Right cardiac atrium (tissue), 5 donors: ENCODE results near the gene MATN1. TPM values are rescaled to one million over a fixed set of nuclear protein-coding genes. Genes with fewer than 3 reads are reported as not detected.

Experiments
- ATAC-seq, 2 donors: fragments of 200-7000 bp; cut with Tn5 transposase; one replicate each; pipeline versions ENCODE4 v1.8.0 to v1.9.1; 2020; ENCODE audit warnings: moderate library complexity in 2 of 2, mild to moderate bottlenecking in 1 of 2
- DNase-seq, 3 donors: peaks; one replicate each; pipeline ENCODE4 v3.0.0-alpha.2; 2020
- H3K27ac ChIP-seq: one replicate; pipeline ENCODE4 v1.5.1; 2013; ENCODE audit warnings: mild to moderate bottlenecking, low read length, control low read depth, moderate library complexity
- H3K27me3 ChIP-seq: one replicate; pipeline ENCODE4 v1.6.1; 2013; ENCODE audit not compliant: control insufficient read depth, insufficient read depth
- H3K4me1 ChIP-seq: one replicate; pipeline ENCODE4 v1.6.1; 2013; ENCODE audit warnings: low read length; ENCODE audit not compliant: control insufficient read depth, insufficient read depth
- H3K4me3 ChIP-seq: one replicate; pipeline ENCODE4 v1.5.1; 2013; ENCODE audit warnings: low read length, control low read depth
- H3K9me3 ChIP-seq: one replicate; pipeline ENCODE4 v1.6.1; 2013; ENCODE audit warnings: low read length; ENCODE audit not compliant: control insufficient read depth
- WGBS: extraction: QIAGEN DNeasy Blood & Tissue Kit; methylation state at CpG from one replicate; pipeline ENCODE4 v1.1.7; 2013; 5-methylcytosine and 5-hydroxymethylcytosine counted together
- intact Hi-C, 4 donors: fragments of 100-400 bp; cut with DNase I; formaldehyde crosslinking; loops; one replicate each; pipeline versions ENCODE4 v1.11.0 to v1.14.0; 2022 to 2023
- polyA plus RNA-seq: library from polyadenylated mRNA; stranded (reverse); fragments of 200-250 nt; gene quantifications from one replicate; pipeline ENCODE4 v1.2.3, GENCODE V29; 2013
- total RNA-seq, 4 donors: library from RNA; stranded (reverse); fragmentation: NEBNext Ultra II Directional; extraction: Animal tissue kit (Norgen Biotek cat#: 25700); gene quantifications; one replicate each; pipeline ENCODE4 v1.2.1, GENCODE V29; 2021
- donor health status: healthy with polysubstance abuse.
- donor health status: DM: no; HTN: yes; CAD: no.
- donor health status: DM: no; HTN: no; CAD: no.
- donor health status: DM: no; HTN: yes; CAD: no; lungs with severe emphysema.
- donor health status: DM: yes; HTN: yes; CAD: no.

MATN1 gene
- total and polyA plus RNA-seq, 5 donors, result 0.07 TPM; not detected in 4

- Histone ChIP-seq H3K4me3 (peak overlapping the region; percentile 1), H3K27me3 (no peaks in the 10 kb centered on the region), H3K27ac (peak overlapping the region; percentile 57), H3K4me1 (no peaks in the 10 kb centered on the region), H3K9me3 (no peaks in the 10 kb centered on the region)
- WGBS, result 49% methylated on average over 17 of the region's 17 CpGs
- DNase-seq (peak; percentile 70 to 85 (median 85)), ATAC-seq (peak; percentile 82 to 87)
- intact Hi-C loops, result no loop called here
These were observed 33.4 kb upstream of the MATN1 start for GRCh38 chr1:30756545-30757351.

- H3K27ac ChIP-seq, result no peak overlapping the region
- H3K27me3 ChIP-seq, result no peaks in the 10 kb centered on the region
- intact Hi-C loops, result no loop called here
- no peaks in the 10 kb centered on the region for H3K4me1 ChIP-seq
- H3K9me3 ChIP-seq, result no peaks in the 10 kb centered on the region
- no peak overlapping the region for H3K4me3 ChIP-seq
- no peak for ATAC-seq
- peak in 1 of 3 donors; percentile 14 for DNase-seq
- 87% methylated on average over 4 of the region's 4 CpGs for WGBS
These were observed 32.8 kb upstream of the MATN1 start for GRCh38 chr1:30756206-30756544.

- no peak for DNase-seq
- WGBS, result 85% methylated on average over 4 of the region's 4 CpGs
- Histone ChIP-seq H3K27me3 (no peaks in the 10 kb centered on the region), H3K4me1 (no peaks in the 10 kb centered on the region), H3K4me3 (no peak overlapping the region), H3K9me3 (no peaks in the 10 kb centered on the region), H3K27ac (no peak overlapping the region)
- ATAC-seq, result no peak
- intact Hi-C loops, result no loop called here
These were observed 32.4 kb upstream of the MATN1 start for GRCh38 chr1:30755746-30756145.

DNA sequence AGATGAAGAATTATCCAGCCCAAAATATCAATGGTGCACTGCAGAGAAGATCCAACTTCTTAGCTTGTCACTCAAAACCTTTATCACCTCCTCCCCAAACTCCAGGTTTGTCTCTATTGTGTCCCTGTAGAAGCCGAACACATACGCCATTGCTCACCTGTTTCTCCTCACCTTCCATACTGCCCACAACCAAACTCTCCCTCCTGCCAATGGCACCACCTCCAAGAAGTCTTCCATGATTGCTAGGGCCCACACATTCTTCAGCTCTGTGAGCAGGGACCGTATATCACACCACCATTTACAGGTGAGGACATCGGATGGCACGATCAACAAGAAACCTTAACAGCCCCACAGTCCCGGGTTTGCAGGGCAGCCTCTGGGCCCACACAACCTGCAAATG is 31.9 kb upstream of the MATN1 start:
- intact Hi-C loops, result no loop called here
- WGBS, result 92% methylated on average over 6 of the region's 6 CpGs
- H3K4me3 ChIP-seq, result no peak overlapping the region
- H3K27me3 ChIP-seq, result no peaks in the 10 kb centered on the region
- H3K9me3 ChIP-seq, result no peaks in the 10 kb centered on the region
- no peaks in the 10 kb centered on the region for H3K4me1 ChIP-seq
- peak in 1 of 3 donors; percentile 22 for DNase-seq
- ATAC-seq, result no peak
- no peak overlapping the region for H3K27ac ChIP-seq

GRCh38 chr1:30754684-30755171 is 31.3 kb upstream of the MATN1 start:
- H3K4me3 ChIP-seq, result no peak overlapping the region
- ATAC-seq (no peak), DNase-seq (peak in 1 of 3 donors; percentile 16)
- intact Hi-C loops, result no loop called here
- H3K4me1 ChIP-seq, result no peaks in the 10 kb centered on the region
- 83% methylated on average over 9 of the region's 9 CpGs for WGBS
- no peaks in the 10 kb centered on the region for H3K9me3 ChIP-seq
- no peak overlapping the region for H3K27ac ChIP-seq
- no peaks in the 10 kb centered on the region for H3K27me3 ChIP-seq

DNA sequence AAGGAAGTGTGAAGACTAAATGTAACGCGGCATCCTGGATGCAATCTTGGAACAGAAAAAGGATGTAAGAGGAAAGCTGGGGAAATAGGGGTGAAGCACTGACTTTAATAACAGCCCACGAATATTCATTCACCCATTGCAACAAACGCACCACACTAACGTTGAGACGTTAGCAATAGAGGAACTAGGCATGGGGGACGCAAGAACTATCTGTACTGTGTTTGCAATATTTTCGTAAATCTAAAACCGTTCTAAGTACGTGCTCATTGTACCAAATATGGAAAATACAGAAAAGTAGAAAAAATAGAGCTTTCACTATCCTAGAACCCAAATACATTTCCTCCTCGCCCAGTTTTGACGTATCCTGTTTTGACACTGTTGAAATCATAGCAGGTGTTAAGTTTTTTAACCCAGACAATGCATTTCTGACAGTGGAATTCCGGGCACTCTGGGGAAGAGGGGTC is 30.3 kb upstream of the MATN1 start:
- H3K4me3 ChIP-seq, result no peak overlapping the region
- no peak overlapping the region for H3K27ac ChIP-seq
- DNase-seq, result no peak
- no peaks in the 10 kb centered on the region for H3K9me3 ChIP-seq
- H3K27me3 ChIP-seq, result no peaks in the 10 kb centered on the region
- H3K4me1 ChIP-seq, result no peaks in the 10 kb centered on the region
- 65% methylated on average over 13 of the region's 13 CpGs for WGBS
- ATAC-seq, result no peak
- intact Hi-C loops, result no loop called here

- DNase-seq, result no peak
- 71% methylated on average over 3 of the region's 3 CpGs for WGBS
- H3K4me3 ChIP-seq, result no peak overlapping the region
- H3K27ac ChIP-seq, result no peak overlapping the region
- ATAC-seq, result no peak
- H3K9me3 ChIP-seq, result no peaks in the 10 kb centered on the region
- intact Hi-C loops, result no loop called here
- no peaks in the 10 kb centered on the region for H3K27me3 ChIP-seq
- no peaks in the 10 kb centered on the region for H3K4me1 ChIP-seq
These were observed 29.7 kb upstream of the MATN1 start for GRCh38 chr1:30753118-30753517.

DNA sequence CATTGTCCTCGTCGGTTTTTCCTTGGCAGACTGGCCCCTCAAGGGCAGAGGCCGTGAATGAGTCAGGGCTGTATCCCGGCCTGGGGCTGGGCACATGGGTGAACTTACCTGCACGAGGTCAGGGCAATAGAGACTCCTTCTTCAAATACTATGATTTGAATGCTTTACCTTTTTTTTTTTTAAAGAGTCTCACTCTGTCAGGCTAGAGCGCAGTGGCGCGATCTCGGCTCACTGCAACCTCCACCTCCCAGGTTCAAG is 29.2 kb upstream of the MATN1 start:
- Histone ChIP-seq H3K27me3 (no peaks in the 10 kb centered on the region), H3K9me3 (no peaks in the 10 kb centered on the region), H3K27ac (no peak overlapping the region), H3K4me1 (no peaks in the 10 kb centered on the region), H3K4me3 (no peak overlapping the region)
- ATAC-seq (no peak), DNase-seq (no peak)
- intact Hi-C loops, result no loop called here
- 87% methylated on average over 9 of the region's 9 CpGs for WGBS

DNA sequence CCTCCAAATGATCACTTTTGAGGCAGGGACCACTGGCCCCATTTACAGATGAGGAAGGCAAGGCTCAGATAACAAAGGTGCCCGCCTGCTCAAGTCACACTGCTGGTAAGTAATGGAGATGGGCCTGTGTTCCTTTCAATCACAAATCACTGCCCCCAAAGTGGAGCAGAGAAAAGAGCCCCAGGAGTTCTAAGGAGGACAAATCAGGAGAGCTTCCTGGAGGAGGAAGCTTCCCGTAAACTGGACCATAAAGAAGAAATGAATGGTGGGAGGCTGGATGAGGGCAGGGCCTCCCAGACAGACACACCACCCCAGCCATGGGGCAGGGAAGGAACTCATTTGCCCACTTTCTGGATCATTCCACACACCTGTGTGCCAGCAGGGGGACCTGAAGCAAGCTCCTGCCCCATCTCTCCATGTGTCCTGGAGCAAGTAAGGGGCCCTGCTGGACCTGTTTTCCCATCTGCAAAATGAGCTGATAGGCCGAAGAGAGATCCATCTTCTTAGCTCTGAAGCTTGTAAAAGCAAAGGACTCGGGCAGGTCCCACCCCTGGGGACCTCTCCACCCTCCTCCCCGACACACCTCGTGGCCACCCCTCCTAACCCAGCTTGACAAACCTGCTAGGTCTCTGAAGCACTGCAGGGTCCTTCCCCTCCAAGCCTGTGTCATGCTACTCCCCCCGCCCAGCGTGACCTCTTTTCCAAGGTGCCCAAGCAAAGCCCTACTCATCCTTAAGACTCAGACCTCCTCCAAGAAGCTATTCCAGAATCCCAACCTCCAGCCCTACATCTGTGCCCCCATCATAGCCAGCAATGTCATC is 28.7 kb upstream of the MATN1 start:
- intact Hi-C loops, result no loop called here
- no peaks in the 10 kb centered on the region for H3K4me1 ChIP-seq
- H3K27me3 ChIP-seq, result no peaks in the 10 kb centered on the region
- H3K9me3 ChIP-seq, result no peaks in the 10 kb centered on the region
- 89% methylated on average over 8 of the region's 8 CpGs for WGBS
- DNase-seq (no peak), ATAC-seq (no peak)
- H3K4me3 ChIP-seq, result no peak overlapping the region
- no peak overlapping the region for H3K27ac ChIP-seq

- Histone ChIP-seq H3K27ac (no peak overlapping the region), H3K27me3 (no peaks in the 10 kb centered on the region), H3K4me1 (no peaks in the 10 kb centered on the region), H3K4me3 (no peak overlapping the region), H3K9me3 (no peaks in the 10 kb centered on the region)
- ATAC-seq (no peak), DNase-seq (peak in 2 of 3 donors; percentile 37 to 40)
- 76% methylated on average over 10 of the region's 10 CpGs for WGBS
- intact Hi-C loops, result no loop called here
These were observed 27.4 kb upstream of the MATN1 start for GRCh38 chr1:30750731-30751291.
